Posterior vena cava (tissue), 2 donors: ENCODE measurements around the gene FGF14. TPM values are rescaled to one million over a fixed set of nuclear protein-coding genes. Genes with fewer than 3 reads are reported as not detected.

Source experiments
- DNase-seq: peaks from one replicate; pipeline ENCODE4 v3.0.0-alpha.2; 2020; ENCODE audit warnings: low spot score
- intact Hi-C, 2 donors: fragments of 100-400 bp; cut with DNase I; formaldehyde crosslinking; loops; one replicate each; pipeline versions ENCODE4 v1.14.1 to v1.14.2; 2022 to 2023
- microRNA-seq, 2 donors: library from miRNA; unstranded; fragments of <30 nt; microRNA quantifications; one replicate each; pipeline ENCODE4 v1.2.0, GENCODE V29; 2020 to 2021; ENCODE audit warnings: borderline microRNAs expressed in 2 of 2
- total RNA-seq, 2 donors: library from RNA; stranded (reverse); fragmentation: NEBNext Ultra II Directional; extraction: Animal tissue kit (Norgen Biotek cat#: 25700); gene quantifications; one replicate each; pipeline ENCODE4 v1.2.1, GENCODE V29; 2021
- donor health status: DM: yes; HTN: yes; CAD: no.
- donor health status: DM: yes; HTN: yes; CAD: no.

The FGF14 gene
- total RNA-seq, 2 donors from 2014 or later, result 4.6 to 6.6 TPM

GRCh38 chr13:101698400-101698799 is 703.4 kb downstream of the FGF14 start:
- no peak for DNase-seq
- intact Hi-C loops, result no loop called here

GRCh38 chr13:101697745-101698144 is 704.1 kb downstream of the FGF14 start:
- no peak for DNase-seq
- intact Hi-C loops, result no loop called here

- intact Hi-C loops, result no loop called here
- DNase-seq, result no peak
Observed at GRCh38 chr13:101695870-101696516, 705.9 kb downstream of the FGF14 start.

GRCh38 chr13:101691341-101691860 is 710.4 kb downstream of the FGF14 start:
- DNase-seq, result no peak
- intact Hi-C loops, result no loop called here

GRCh38 chr13:101690871-101691270 is 711.0 kb downstream of the FGF14 start:
- no peak for DNase-seq
- intact Hi-C loops, result no loop called here

- DNase-seq, result no peak
- intact Hi-C loops, result no loop called here
Observed at GRCh38 chr13:101686003-101686402, 715.8 kb downstream of the FGF14 start.

DNA sequence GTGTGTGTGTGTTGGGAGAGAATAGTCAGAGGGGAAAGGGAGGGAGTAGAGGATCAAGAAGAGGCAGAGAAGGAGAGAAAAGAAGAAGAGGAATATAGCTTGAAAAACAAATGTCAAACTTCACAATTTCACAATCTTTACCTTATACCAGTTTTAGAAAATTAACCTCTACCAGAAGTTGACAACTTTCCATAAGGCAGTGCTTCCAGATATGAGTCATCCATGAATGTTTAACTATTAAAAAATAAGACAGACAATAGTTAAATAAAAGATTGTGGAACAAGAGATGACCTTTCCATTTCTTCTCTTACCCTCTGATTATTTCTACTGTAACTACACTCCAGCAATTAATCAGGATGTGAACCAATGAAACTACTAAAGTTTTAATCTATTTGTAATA is 720.0 kb downstream of the FGF14 start:
- no peak for DNase-seq
- intact Hi-C loops, result no loop called here

DNA sequence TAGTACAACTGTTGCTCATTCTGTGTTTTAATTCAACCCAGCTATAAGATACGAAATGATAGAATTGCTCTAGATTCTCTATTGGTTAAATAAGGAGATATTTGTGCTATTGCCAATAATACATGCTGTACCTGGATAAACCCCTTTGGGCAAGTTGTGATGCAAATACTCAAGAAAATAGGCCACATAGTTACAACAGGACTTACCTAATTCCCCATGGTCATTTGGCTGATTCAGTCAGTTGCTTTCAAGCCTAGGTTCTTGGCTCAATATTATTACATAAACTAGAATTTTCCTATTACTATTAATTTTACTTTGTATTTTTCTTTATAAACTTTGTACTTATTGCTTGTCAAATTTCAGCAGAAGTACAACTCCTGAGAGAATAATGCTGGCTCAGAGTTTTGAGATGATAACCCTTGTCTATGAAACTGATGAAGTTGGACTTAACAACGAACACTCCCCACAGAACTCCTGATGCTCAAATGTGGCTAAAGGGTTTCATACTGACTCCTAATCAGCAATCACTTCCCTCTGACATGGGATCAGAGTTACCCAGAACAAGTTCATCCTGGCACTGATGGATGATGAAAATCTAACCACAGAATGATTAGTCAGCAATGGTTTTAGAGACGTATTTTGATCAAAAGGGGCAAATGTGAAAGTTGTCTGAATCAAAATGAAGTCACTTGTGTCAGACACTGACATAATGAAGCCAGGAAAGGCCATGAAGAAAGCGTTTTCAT is 728.3 kb downstream of the FGF14 start:
- intact Hi-C loops, result no loop called here
- DNase-seq, result no peak

DNA sequence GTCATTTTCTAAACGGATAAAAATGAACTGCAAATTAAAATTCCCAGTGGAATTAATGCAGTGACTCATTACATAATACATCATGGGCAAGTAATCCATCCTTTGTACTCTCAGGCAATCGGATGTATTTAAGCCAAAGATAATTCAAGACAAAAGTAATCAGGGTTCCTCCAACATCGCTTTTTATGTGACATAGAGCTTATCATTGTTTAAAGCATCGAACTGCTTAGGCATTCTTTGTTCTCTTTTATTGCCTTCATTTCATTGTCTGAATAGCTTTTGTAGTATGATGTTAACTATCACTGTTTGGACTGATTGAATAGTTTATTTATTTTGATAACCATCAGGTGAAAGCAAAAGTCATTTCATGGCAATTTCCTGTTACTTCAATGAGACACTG is 740.0 kb downstream of the FGF14 start:
- no peak for DNase-seq
- intact Hi-C loops, result no loop called here

Small RNAs within 50 kb of the gene (microRNA-seq; reads per million reads assigned to microRNA genes)
- gene MIR2681 (2.9 to 5.0 reads per million in 2 donors), gene MIR4705 (0.97 to 3.4 reads per million in 2 donors)

Other genes with a start within 250 kb of the FGF14 start
- gene TPP2, start 194.9 kb upstream of the FGF14 start, total RNA-seq, result 10 to 100 TPM; 32.7 to 37.2 TPM